NCI-H1092 treated with DMSO at 0.1 percent for 48 hours (cell line): Measurements from ENCODE around the gene PHF23.

ENCODE experiments used
- DNase-seq: peaks from one replicate; lab custom pipeline; 2025; lab: John Stamatoyannopoulos, UW

Gene PHF23

DNA sequence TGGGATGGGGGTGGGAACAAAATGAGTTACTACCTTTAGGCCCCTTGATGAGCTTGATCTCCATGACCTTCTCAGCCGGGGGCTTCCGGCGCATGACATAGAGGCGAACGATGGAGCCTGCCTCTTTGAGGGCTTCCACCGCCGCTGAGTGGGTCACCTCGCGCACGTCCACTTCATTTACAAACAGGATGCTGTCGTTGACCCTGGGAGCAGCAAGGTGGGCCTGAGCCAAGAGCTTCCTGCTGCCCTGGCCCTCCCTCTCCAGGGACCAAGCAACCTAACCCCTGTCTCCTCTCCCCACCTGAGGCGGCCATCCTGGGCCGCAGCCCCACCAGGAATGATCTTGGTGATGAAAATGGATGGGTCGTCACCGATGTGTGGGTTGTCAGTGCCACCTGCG, 35.9 kb downstream of the PHF23 start:
- no peak for DNase-seq

DNA sequence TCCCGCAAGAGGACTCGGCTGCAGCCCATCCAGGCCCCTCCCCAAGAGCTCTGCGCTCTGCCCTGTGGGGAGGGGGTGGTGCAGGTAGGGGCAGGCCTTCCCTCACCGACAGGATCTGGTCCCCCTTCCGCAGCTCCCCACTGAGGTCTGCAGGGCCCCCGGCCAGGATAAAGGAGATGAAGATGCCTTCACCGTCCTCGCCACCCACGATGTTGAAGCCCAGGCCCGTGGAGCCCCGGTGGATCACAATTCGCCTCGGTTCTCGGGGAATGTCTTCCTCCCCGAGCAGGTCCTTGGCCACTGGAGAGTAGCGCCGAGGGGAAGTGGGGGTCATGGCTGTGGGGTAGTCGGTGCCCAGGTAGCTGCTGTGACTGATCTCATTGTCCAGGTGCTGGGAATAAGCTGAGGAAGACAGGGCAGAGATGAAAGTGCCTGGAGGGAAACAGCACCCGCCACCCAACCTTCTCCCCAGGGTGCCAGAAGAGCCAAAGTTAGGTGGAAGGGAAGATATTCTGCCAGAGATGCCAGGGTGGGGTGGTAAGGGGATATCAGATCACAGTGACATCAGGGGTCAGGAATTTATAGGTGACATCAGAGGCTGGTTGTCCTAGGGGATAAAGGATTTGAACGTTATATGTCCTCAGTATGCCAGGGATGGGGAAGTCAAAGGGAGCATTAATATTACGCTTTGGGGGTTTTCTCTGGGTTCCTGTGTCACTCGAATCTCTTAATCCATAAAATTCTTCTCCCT, 42.4 kb downstream of the PHF23 start:
- DNase-seq, result no peak

- DNase-seq, result no peak
These were observed 43.3 kb downstream of the PHF23 start for GRCh38 chr17:7195971-7196370.

- DNase-seq, result no peak
These were observed 46.9 kb downstream of the PHF23 start for GRCh38 chr17:7192271-7192937.

GRCh38 chr17:7191571-7192270, 47.5 kb downstream of the PHF23 start:
- DNase-seq, result peak; percentile 7

- DNase-seq, result no peak
These were observed 48.2 kb downstream of the PHF23 start for GRCh38 chr17:7191069-7191468.

DNA sequence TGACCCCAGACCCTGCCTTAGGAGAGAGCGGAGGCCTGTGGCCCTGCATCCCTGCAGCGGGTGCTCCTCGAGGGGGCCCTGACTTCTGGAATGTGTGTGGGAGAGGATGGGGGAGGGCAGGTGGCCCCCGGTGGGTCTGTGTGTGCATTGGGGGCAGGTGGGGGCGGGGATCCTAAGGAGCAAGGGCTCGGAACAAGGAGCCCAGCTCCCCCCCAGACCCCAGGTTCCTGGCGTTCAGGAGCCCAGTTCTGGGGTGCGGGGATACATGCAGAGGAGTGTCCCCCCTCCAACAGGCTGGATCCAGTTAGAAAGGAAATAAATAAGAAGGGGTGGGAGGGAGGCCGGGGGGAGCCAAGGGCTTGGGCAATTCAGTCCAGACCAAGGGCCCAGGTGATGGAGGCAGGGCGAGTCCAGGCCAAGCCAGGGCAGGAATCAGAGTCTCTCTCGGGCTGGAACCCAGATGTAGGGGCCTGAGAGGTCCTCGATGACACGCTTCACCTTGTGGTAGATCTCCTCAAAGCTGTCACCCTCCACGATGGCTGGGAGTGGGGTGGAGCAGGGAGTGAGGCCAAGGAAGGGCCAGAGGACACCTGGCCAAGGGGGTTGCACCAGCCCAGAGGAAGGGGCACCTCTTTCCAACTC, 48.9 kb downstream of the PHF23 start:
- DNase-seq, result no peak

DNA sequence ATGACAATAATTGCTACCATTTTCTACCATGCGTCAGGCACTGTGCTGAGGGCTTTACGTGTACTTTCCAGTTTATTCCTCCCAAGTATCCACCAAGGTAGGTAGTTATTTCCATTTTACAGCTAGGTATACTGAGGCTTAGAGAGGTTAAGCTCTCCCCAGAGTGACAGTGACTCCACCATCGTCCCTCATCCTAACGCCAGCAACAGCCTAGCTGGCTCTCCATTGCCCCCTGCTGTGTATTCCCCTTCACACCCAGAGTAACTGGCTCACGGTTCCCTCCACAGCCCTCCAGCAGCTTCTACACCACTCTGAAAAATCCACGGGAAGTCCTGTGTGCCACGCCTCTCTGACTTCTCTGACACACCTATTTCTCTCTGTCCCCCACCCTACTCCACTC, 53.0 kb downstream of the PHF23 start:
- DNase-seq, result no peak
